ENCODE results near the gene HLCS.

Gene HLCS

DNA sequence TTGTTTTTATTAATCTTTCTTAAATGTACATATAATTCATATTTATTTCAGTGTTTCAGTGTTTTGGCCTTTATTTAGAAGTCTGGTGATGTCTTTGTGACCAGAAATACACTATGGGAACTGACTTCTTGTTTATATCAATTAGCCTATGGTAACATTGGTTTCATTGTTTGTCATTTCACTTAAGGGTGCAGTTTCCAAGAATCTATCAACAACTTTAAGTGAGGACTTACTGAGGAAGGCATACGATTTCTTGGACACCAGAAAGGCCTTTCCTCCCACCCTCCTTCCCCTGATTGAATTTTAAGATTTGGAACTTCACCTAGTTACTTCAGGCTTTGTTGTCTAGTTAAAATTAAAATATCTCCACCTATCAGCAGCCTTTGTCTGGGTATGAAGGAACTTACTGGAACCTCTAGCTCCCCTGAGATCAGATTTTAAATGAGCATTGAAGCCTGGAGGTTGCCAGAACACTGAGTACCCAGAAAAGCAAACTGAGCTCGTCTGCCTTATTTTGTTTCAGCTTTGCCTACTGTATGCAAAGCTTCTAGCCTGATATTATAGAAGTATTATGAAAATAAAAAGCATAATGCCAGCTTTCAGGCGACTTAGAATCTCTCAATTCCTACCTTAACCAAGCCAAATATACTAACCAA lies 34.2 kb downstream of the HLCS start:
- TF ChIP-seq, protein P1, sequence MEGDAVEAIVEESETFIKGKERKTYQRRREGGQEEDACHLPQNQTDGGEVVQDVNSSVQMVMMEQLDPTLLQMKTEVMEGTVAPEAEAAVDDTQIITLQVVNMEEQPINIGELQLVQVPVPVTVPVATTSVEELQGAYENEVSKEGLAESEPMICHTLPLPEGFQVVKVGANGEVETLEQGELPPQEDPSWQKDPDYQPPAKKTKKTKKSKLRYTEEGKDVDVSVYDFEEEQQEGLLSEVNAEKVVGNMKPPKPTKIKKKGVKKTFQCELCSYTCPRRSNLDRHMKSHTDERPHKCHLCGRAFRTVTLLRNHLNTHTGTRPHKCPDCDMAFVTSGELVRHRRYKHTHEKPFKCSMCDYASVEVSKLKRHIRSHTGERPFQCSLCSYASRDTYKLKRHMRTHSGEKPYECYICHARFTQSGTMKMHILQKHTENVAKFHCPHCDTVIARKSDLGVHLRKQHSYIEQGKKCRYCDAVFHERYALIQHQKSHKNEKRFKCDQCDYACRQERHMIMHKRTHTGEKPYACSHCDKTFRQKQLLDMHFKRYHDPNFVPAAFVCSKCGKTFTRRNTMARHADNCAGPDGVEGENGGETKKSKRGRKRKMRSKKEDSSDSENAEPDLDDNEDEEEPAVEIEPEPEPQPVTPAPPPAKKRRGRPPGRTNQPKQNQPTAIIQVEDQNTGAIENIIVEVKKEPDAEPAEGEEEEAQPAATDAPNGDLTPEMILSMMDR (IDR thresholded peaks at IDR 0.05; ENCODE audit: extremely low read depth, insufficient read depth, missing control alignments), result no peak
- in situ Hi-C loops (cut with MboI; ENCODE audit: low pct_unique_long_range_greater_than_20kb, low sequenced_read_pairs, unreplicated experiment), result loop anchor here (25.0 kb wide), 1 partner anchor 295 kb away; no protein-coding TSS in a partner anchor
- no peak for DNase-seq (ENCODE audit: low spot score)

DNA sequence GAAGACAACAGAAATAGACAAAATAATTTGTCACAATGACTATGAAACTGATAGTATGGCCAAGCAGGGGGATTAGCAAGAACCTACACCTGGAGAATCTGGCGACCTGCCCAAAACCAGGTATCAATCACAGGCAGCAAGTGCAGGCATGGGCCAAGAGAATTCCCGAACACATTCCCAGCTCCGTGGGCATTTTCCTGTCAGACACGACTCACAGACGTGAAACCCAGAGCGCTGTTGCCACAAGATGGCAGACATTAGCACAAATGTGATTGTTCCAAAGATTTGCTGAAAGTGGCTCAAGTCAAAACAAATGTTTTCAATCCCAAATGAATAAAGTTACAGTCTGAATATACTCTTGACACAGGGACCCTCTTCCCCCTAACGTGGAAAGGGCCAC lies 36.8 kb downstream of the HLCS start:
- DNase-seq (ENCODE audit: low spot score), result no peak
- TF ChIP-seq, protein P1 (IDR thresholded peaks at IDR 0.05; ENCODE audit: extremely low read depth, insufficient read depth, missing control alignments), result no peak
- in situ Hi-C loops (cut with MboI; ENCODE audit: low pct_unique_long_range_greater_than_20kb, low sequenced_read_pairs, unreplicated experiment), result loop anchor here (25.0 kb wide), 1 partner anchor 292 kb away; no protein-coding TSS in a partner anchor

DNA sequence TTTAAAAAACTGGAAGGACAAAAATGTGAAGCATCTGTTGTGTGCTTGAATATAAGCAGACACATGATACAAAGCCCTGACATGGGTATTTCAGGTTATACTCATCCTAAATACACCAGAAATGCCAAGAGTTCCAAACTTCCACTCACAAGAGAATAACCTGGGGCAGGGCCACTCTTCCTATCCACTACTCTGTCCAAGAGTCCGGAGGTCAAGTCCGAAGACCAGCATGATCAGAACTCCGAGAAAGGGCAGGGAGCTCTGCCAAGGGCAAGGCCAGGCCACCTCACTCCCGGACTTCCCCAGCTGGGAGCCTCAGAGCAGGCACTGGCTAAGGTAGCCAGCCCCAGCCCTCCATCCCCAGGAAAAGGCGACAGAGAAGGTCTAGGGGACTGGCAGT lies 37.5 kb downstream of the HLCS start:
- in situ Hi-C loops (cut with MboI; ENCODE audit: low pct_unique_long_range_greater_than_20kb, low sequenced_read_pairs, unreplicated experiment), result loop anchor here (25.0 kb wide), 1 partner anchor 292 kb away; no protein-coding TSS in a partner anchor
- DNase-seq (ENCODE audit: low spot score), result no peak
- TF ChIP-seq, protein P1 (IDR thresholded peaks at IDR 0.05; ENCODE audit: extremely low read depth, insufficient read depth, missing control alignments), result no peak

DNA sequence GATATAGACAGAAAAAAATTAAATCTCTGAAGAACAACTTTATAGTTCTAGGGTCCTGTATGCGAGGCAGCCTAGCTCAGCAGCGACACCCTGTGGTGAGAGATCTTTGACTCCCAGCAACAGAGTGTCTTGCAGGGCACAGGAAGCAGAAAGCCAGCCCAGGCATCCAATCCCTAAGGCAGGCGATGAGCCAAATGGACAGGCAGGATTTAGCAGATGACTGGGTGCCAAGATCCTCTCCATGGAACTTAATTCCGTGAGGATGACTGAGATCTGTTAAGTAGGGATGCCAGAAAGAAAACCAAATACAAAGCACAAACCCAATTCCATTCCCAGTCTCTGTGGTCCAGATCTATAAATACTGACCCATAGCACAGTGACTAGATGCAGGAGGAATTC lies 38.8 kb downstream of the HLCS start:
- TF ChIP-seq, protein P1 (IDR thresholded peaks at IDR 0.05; ENCODE audit: extremely low read depth, insufficient read depth, missing control alignments), result peak; percentile 90
- in situ Hi-C loops (cut with MboI; ENCODE audit: low pct_unique_long_range_greater_than_20kb, low sequenced_read_pairs, unreplicated experiment), result loop anchor here (25.0 kb wide), 1 partner anchor 290 kb away; no protein-coding TSS in a partner anchor
- DNase-seq (ENCODE audit: low spot score), result peak; percentile 79

DNA sequence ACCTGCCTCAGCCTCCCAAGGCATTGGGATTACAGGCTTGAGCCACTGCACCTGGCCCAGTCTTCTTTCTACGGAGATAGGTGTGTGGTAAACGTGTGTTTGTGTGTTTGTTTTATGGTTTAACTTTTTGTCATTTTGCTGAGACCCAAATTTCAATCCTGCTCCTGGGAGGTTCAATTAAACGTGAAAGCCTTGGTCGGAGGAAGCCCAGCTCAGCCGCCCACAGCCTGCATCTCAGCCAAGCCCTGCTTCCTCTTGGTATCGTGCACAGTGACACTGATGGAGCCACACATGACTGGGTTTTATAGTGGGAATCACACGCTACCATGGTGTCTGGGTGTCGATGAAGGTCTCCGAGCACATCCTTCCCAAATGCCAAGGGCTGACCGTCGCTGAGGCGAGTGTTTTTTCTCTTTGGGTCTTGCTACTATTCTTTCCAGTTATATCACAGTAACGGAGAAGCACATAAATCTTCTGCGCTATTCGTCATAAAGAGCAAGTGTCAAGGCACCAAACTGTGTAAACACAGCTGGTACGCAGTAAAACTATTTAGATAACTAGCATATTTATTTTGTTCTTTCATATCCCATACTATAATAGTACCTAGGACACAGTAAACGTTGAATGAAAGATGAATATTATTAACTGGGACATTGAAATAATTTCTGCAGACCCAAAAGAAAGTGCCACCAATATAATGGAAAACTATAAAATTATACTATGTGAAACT lies 39.3 kb downstream of the HLCS start:
- no peak for DNase-seq (ENCODE audit: low spot score)
- TF ChIP-seq, protein P1 (IDR thresholded peaks at IDR 0.05; ENCODE audit: extremely low read depth, insufficient read depth, missing control alignments), result no peak
- in situ Hi-C loops (cut with MboI; ENCODE audit: low pct_unique_long_range_greater_than_20kb, low sequenced_read_pairs, unreplicated experiment), result loop anchor here (25.0 kb wide), 1 partner anchor 290 kb away; no protein-coding TSS in a partner anchor

DNA sequence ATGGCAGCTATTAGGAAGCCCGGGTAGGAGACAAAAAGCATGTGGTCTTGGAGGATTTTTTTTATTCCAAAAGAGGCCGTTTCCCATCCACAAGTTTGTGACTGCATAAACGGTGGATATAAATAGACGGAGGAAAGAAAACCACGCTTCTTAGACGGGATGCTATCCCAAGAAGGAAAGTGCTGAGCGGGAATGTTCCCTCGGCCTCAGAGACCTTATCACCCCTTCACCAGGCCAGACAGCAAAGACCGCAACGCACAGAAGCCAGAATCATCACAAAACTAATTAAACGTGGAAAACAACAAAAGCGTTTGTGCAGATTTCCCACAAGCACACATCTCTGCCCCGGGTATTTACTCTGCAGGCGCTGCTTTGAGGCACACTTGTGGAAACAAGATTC lies 43.2 kb downstream of the HLCS start:
- TF ChIP-seq, protein P1 (IDR thresholded peaks at IDR 0.05; ENCODE audit: extremely low read depth, insufficient read depth, missing control alignments), result no peak
- DNase-seq (ENCODE audit: low spot score), result no peak
- in situ Hi-C loops (cut with MboI; ENCODE audit: low pct_unique_long_range_greater_than_20kb, low sequenced_read_pairs, unreplicated experiment), result no loop called here
